IMR-90 (cell line): ENCODE data around the gene MTX2. TPM values are rescaled to one million over a fixed set of nuclear protein-coding genes. Genes with fewer than 3 reads are reported as not detected.

Source experiments
- ATAC-seq: fragments of 200-7000 bp; cut with Tn5 transposase; 2 replicates; pipeline ENCODE4 v1.9.1; 2020; ENCODE audit warnings: low read depth, mild to moderate bottlenecking, moderate library complexity
- BruUV-seq: library from RNA; stranded (reverse); fragments of 400-500 nt; replicated peaks from 2 replicates; lab custom pipeline; 2021; lab: Mats Ljungman, UMichigan
- CTCF ChIA-PET: fragments of 300-600 bp; formaldehyde crosslinking; extraction: SDS; loops from one replicate; lab custom pipeline; 2021; ENCODE audit warnings: antibody characterized with exemption; lab: Yijun Ruan, JAX
- POLR2A ChIA-PET: fragments of 300-600 bp; sonication (Branson Sonifier 250); formaldehyde crosslinking; loops from one replicate; lab custom pipeline; 2022; ENCODE audit warnings: antibody characterized with exemption; ENCODE audit not compliant: unreplicated experiment; lab: Charles Lee
- DNase-seq: peaks from one replicate; pipeline ENCODE4 v3.0.0; 2013
- H2AFZ ChIP-seq: replicated peaks from 2 replicates; pipeline ENCODE3; 2013; ENCODE audit warnings: low read length, mild to moderate bottlenecking; ENCODE audit not compliant: poor library complexity
- H2AK5ac ChIP-seq: 2 replicates; pipeline ENCODE4 v1.6.1; 2013; ENCODE audit warnings: low read depth, low read length, inconsistent platforms
- H2AK9ac ChIP-seq: replicated peaks from 2 replicates; pipeline ENCODE3; 2013; ENCODE audit warnings: mild to moderate bottlenecking, low read depth, low read length, moderate library complexity; ENCODE audit not compliant: poor library complexity
- H2BK120ac ChIP-seq: 2 replicates; pipeline ENCODE4 v1.6.1; 2013; ENCODE audit warnings: low read depth, low read length, inconsistent platforms
- H2BK15ac ChIP-seq: 3 replicates; pipeline ENCODE4 v1.6.1; 2013; ENCODE audit warnings: low read depth, low read length, inconsistent platforms
- H2BK20ac ChIP-seq: 2 replicates; pipeline ENCODE4 v1.6.1; 2013; ENCODE audit warnings: low read depth, mild to moderate bottlenecking, inconsistent platforms, low read length, moderate library complexity
- H2BK5ac ChIP-seq: 2 replicates; pipeline ENCODE4 v1.6.1; 2013; ENCODE audit warnings: mild to moderate bottlenecking, low read depth, low read length, inconsistent platforms; ENCODE audit not compliant: poor library complexity, severe bottlenecking
- H3K14ac ChIP-seq: replicated peaks from 2 replicates; pipeline ENCODE4 v1.6.1; 2013; ENCODE audit warnings: low read depth, low read length, inconsistent platforms
- H3K18ac ChIP-seq: 2 replicates; pipeline ENCODE4 v1.6.1; 2013; ENCODE audit warnings: low read depth, low read length, control low read depth
- H3K23ac ChIP-seq: 2 replicates; pipeline ENCODE4 v1.6.1; 2013; ENCODE audit warnings: low read depth, low read length, inconsistent platforms
- H3K27ac ChIP-seq: 2 replicates; pipeline ENCODE4 v1.5.1; 2013; ENCODE audit warnings: mild to moderate bottlenecking, control low read depth, low read length; ENCODE audit not compliant: insufficient read depth
- H3K27me3 ChIP-seq: 2 replicates; pipeline ENCODE4 v1.6.1; 2013; ENCODE audit warnings: low read length; ENCODE audit not compliant: control insufficient read depth, insufficient read depth
- H3K36me3 ChIP-seq: 2 replicates; pipeline ENCODE4 v1.6.1; 2013; ENCODE audit warnings: low read length, mixed read lengths; ENCODE audit not compliant: control insufficient read depth, insufficient read depth
- H3K4ac ChIP-seq: 2 replicates; pipeline ENCODE4 v1.6.1; 2013; ENCODE audit warnings: low read depth, low read length, inconsistent platforms
- H3K4me1 ChIP-seq: 2 replicates; pipeline ENCODE4 v1.6.1; 2013; ENCODE audit warnings: low read length, mixed read lengths; ENCODE audit not compliant: control insufficient read depth, insufficient read depth
- H3K4me2 ChIP-seq: 2 replicates; pipeline ENCODE4 v1.6.1; 2013; ENCODE audit warnings: low read depth, mild to moderate bottlenecking, control low read depth, low read length, moderate library complexity
- H3K4me3 ChIP-seq: 2 replicates; pipeline ENCODE4 v1.5.1; 2013; ENCODE audit warnings: low read depth, mild to moderate bottlenecking, control low read depth, low read length, moderate library complexity; ENCODE audit not compliant: insufficient read depth
- H3K56ac ChIP-seq: 2 replicates; pipeline ENCODE4 v1.6.1; 2013; ENCODE audit warnings: low read length, inconsistent platforms; ENCODE audit not compliant: insufficient read depth; ENCODE audit errors: extremely low read depth
- H3K79me1 ChIP-seq, 2 experiments: 2 replicates each; pipeline ENCODE4 v1.6.1; 2013; ENCODE audit warnings: low read length in 2 of 2, inconsistent platforms in 1 of 2, low read depth in 1 of 2
- H3K9ac ChIP-seq: 2 replicates; pipeline ENCODE4 v1.6.1; 2013; ENCODE audit warnings: low read depth, low read length, control low read depth
- H3K9me1 ChIP-seq: 2 replicates; pipeline ENCODE4 v1.6.1; 2013; ENCODE audit warnings: low read length, inconsistent platforms; ENCODE audit not compliant: insufficient read depth
- H3K9me3 ChIP-seq: 2 replicates; pipeline ENCODE4 v1.6.1; 2013; ENCODE audit warnings: low read length; ENCODE audit not compliant: control insufficient read depth, insufficient read depth
- H4K20me1 ChIP-seq: 2 replicates; pipeline ENCODE4 v1.6.1; 2013; ENCODE audit warnings: low read length, inconsistent platforms; ENCODE audit not compliant: insufficient read depth
- H4K5ac ChIP-seq: 2 replicates; pipeline ENCODE4 v1.6.1; 2013; ENCODE audit warnings: mild to moderate bottlenecking, low read depth, low read length, control low read depth
- H4K8ac ChIP-seq, 2 experiments: 2 replicates each; pipeline ENCODE4 v1.6.1; 2013; ENCODE audit warnings: low read depth in 2 of 2, low read length in 2 of 2, control low read depth in 1 of 2, inconsistent platforms in 1 of 2
- H4K91ac ChIP-seq: 2 replicates; pipeline ENCODE4 v1.6.1; 2013; ENCODE audit warnings: low read depth, low read length, inconsistent platforms; ENCODE audit not compliant: insufficient read depth
- BHLHE40 ChIP-seq: fragments of 150-350 bp; IDR thresholded peaks from 2 replicates; pipeline ENCODE4 v1.6.1; 2016; ENCODE audit warnings: mild to moderate bottlenecking, low read depth, low read length
- CEBPB ChIP-seq: IDR thresholded peaks from 2 replicates; pipeline ENCODE4 v1.6.1; 2012; ENCODE audit warnings: low read depth, low read length, improper control_type of control experiment
- CHD1 ChIP-seq: IDR thresholded peaks from 2 replicates; pipeline ENCODE4 v1.6.1; 2012; ENCODE audit warnings: low read depth, low read length, improper control_type of control experiment
- CTCF ChIP-seq: conservative IDR thresholded peaks from 2 replicates; pipeline ENCODE4 v1.5.1; 2012; ENCODE audit warnings: mild to moderate bottlenecking, low read depth, low read length, improper control_type of control experiment
- ELK1 ChIP-seq: fragments of 150-350 bp; IDR thresholded peaks from 2 replicates; pipeline ENCODE4 v1.6.1; 2016; ENCODE audit warnings: low read depth, mild to moderate bottlenecking, low read length, moderate library complexity, borderline replicate concordance
- FOS ChIP-seq: fragments of 150-350 bp; IDR thresholded peaks from 2 replicates; pipeline ENCODE4 v1.6.1; 2016; ENCODE audit warnings: low read depth, low read length
- MAFK ChIP-seq: IDR thresholded peaks from 2 replicates; pipeline ENCODE4 v1.6.1; 2012; ENCODE audit warnings: low read depth, low read length, improper control_type of control experiment
- MAZ ChIP-seq: IDR thresholded peaks from 2 replicates; pipeline ENCODE4 v1.6.1; 2012; ENCODE audit warnings: low read depth, mild to moderate bottlenecking, low read length, improper control_type of control experiment, moderate library complexity, borderline replicate concordance
- MXI1 ChIP-seq: IDR thresholded peaks from 2 replicates; pipeline ENCODE4 v1.6.1; 2012; ENCODE audit warnings: low read depth, mild to moderate bottlenecking, low read length, moderate library complexity, borderline replicate concordance
- NFE2L2 ChIP-seq: fragments of 150-350 bp; IDR thresholded peaks from 2 replicates; pipeline ENCODE4 v1.6.1; 2016; ENCODE audit warnings: low read depth, mild to moderate bottlenecking, low read length
- POLR2A ChIP-seq: IDR thresholded peaks from 2 replicates; pipeline ENCODE4 v1.6.1; 2012; ENCODE audit warnings: mild to moderate bottlenecking, low read depth, low read length
- RAD21 ChIP-seq: IDR thresholded peaks from 2 replicates; pipeline ENCODE4 v1.6.1; 2012; ENCODE audit warnings: low read length, improper control_type of control experiment
- RCOR1 ChIP-seq: IDR thresholded peaks from 2 replicates; pipeline ENCODE4 v1.6.1; 2012; ENCODE audit warnings: mild to moderate bottlenecking, low read length, improper control_type of control experiment; ENCODE audit not compliant: insufficient replicate concordance
- RFX5 ChIP-seq: IDR thresholded peaks from 2 replicates; pipeline ENCODE4 v1.8.0; 2012; ENCODE audit warnings: low read depth, mild to moderate bottlenecking, low read length, moderate library complexity
- SMC3 ChIP-seq: fragments of 150-350 bp; IDR thresholded peaks from 2 replicates; pipeline ENCODE4 v1.6.1; 2016; ENCODE audit warnings: low read depth, mild to moderate bottlenecking, antibody characterized with exemption, low read length, moderate library complexity
- USF2 ChIP-seq: fragments of 150-350 bp; IDR thresholded peaks from 2 replicates; pipeline ENCODE4 v1.6.1; 2017; ENCODE audit warnings: mild to moderate bottlenecking, antibody characterized with exemption, low read length, low read depth
- WGBS, 2 experiments: methylation state at CpG; one replicate each; pipeline versions ENCODE4 v1.1.5 to v1.1.7; 2013; ENCODE audit warnings: missing lambda C conversion rate in 2 of 2; ENCODE audit not compliant: insufficient read length in 1 of 2; ENCODE audit errors: extremely low coverage in 2 of 2; 5-methylcytosine and 5-hydroxymethylcytosine counted together
- dilution Hi-C: fragments of 300-500 bp; cut with HindIII; formaldehyde crosslinking; loops from one replicate; pipeline ENCODE4 v1.14.3; 2018; ENCODE audit warnings: low sequenced_read_pairs; ENCODE audit not compliant: unreplicated experiment
- in situ Hi-C: fragments of 300-500 bp; cut with MboI; formaldehyde crosslinking; loops from 3 replicates; pipeline ENCODE4 v1.14.3; 2019; ENCODE audit warnings: low sequenced_read_pairs, inconsistent platforms, mixed read lengths
- intact Hi-C: fragments of 100-400 bp; cut with micrococcal nuclease; formaldehyde crosslinking; loops from 2 replicates; pipeline ENCODE4 v1.10.0; 2022
- polyA plus RNA-seq, 3 experiments: library from polyadenylated mRNA; depleted of rRNA; stranded (reverse); fragments of >200 nt; gene quantifications; 2 replicates each; pipeline ENCODE4 v1.2.3, GENCODE V29; 2012; ENCODE audit warnings: low replicate concordance in 1 of 3
- total RNA-seq: library from RNA; depleted of rRNA; stranded (reverse); fragments of >200 nt; gene quantifications from 2 replicates; pipeline ENCODE4 v1.2.3, GENCODE V29; 2012

Gene MTX2
- total and polyA plus RNA-seq, 2 of the 4 experiments (the other 2 are of a cell fraction) = 24.9 to 37.8 TPM

DNA sequence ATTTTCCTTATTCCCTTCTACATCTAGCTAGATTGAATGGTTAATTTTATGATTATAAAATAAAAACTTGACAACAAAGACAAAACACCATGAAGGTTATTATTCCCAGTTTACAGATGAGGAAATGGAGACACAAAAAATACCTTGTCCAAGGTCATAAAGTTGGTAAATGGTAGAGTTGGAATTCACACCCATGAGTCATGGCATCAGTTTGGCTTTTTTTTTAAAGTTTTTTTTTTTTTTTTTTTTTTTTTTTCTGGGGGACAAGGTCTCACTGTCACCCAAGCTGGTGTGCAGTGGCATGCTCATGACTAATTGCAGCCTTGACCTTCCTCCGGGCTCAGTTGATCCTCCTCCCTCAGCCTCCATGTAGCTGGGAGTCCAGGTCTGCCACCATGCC, 70.0 kb downstream of the MTX2 start:
- CTCF ChIA-PET = no interaction called here
- no CpG with 5 or more reads among the region's 1 CpG for WGBS, 2 experiments
- intact Hi-C loops = loop anchor here (1.0 kb wide), 1 partner anchor 20 kb away; no protein-coding TSS in a partner anchor

More for the DNA sequence above, 70.0 kb downstream of the MTX2 start:
- no peak overlapping the region for H2AFZ ChIP-seq
- H3K36me3 ChIP-seq = peaks cover 6% of the 10 kb centered on the region
- no peak overlapping the region for H2BK120ac ChIP-seq
- H3K9me1 ChIP-seq = peaks cover 3% of the 10 kb centered on the region; the same call in 1 of the 2 replicates
- no peak overlapping the region for H2BK15ac ChIP-seq
- H2AK5ac ChIP-seq = no peak overlapping the region
- dilution Hi-C loops (no loop called here), in situ Hi-C loops (no loop called here)
- H3K27me3 ChIP-seq = no peaks in the 10 kb centered on the region
- no peak overlapping the region for H3K14ac ChIP-seq
- no peaks in the 10 kb centered on the region for H3K9me3 ChIP-seq
- DNase-seq (no peak), ATAC-seq (no peak)
- no peak overlapping the region for H4K5ac ChIP-seq
- H2BK5ac ChIP-seq = no peak overlapping the region
- H3K79me1 ChIP-seq = no peaks in the 10 kb centered on the region
- H3K4me2 ChIP-seq = no peak overlapping the region
- no peak overlapping the region for H3K56ac ChIP-seq
- H4K20me1 ChIP-seq = no peaks in the 10 kb centered on the region
- no peak overlapping the region for H3K4me3 ChIP-seq
- no peak overlapping the region for H4K91ac ChIP-seq
- H3K23ac ChIP-seq = no peak overlapping the region
- H2AK9ac ChIP-seq = no peak overlapping the region
- H2BK20ac ChIP-seq = no peak overlapping the region
- no peak overlapping the region for H4K8ac ChIP-seq
- TF ChIP-seq CTCF (no peak), BHLHE40 (no peak), ELK1 (no peak), POLR2A (no peak), NFE2L2 (no peak), SMC3 (no peak), CEBPB (no peak), MAZ (no peak), MAFK (no peak), RFX5 (no peak), MXI1 (no peak), FOS (no peak), USF2 (no peak), RCOR1 (no peak), RAD21 (no peak), CHD1 (no peak)
- H3K18ac ChIP-seq = no peak overlapping the region
- no TSS peak for BruUV-seq
- no peak overlapping the region for H3K9ac ChIP-seq
- POLR2A ChIA-PET = no interaction called here
- no peak overlapping the region for H3K4ac ChIP-seq
- H3K27ac ChIP-seq = no peak overlapping the region
- no peaks in the 10 kb centered on the region for H3K4me1 ChIP-seq
